Breast epithelium (tissue), 4 donors: Measurements from ENCODE around the gene GPC6. TPM values are rescaled to one million over a fixed set of nuclear protein-coding genes. Genes with fewer than 3 reads are reported as not detected.

Experiments used
- DNase-seq, 2 donors: peaks; one replicate each; pipeline ENCODE4 v3.0.0-alpha.2; 2019; ENCODE audit warnings: low spot score in 2 of 2
- H3K27ac ChIP-seq, 2 donors: fragments of 200-600 bp; sonication (generic) in 1 of 2; one replicate each; pipeline ENCODE4 v1.5.1; 2016 to 2019; ENCODE audit warnings: mild to moderate bottlenecking in 1 of 2
- H3K27me3 ChIP-seq, 2 donors: fragments of 200-600 bp; sonication (generic) in 1 of 2; one replicate each; pipeline versions ENCODE4 v1.5.1 to v1.6.0; 2017 to 2019; ENCODE audit warnings: control low read depth in 1 of 2, mild to moderate bottlenecking in 1 of 2
- H3K36me3 ChIP-seq: fragments of 200-600 bp; one replicate; pipeline ENCODE4 v1.5.1; 2019
- H3K4me1 ChIP-seq, 2 donors: fragments of 200-600 bp; sonication (generic); one replicate each; pipeline ENCODE4 v1.5.1; 2016 to 2019; ENCODE audit warnings: control low read depth in 1 of 2
- H3K4me3 ChIP-seq, 3 donors: fragments of 200-600 bp; sonication (generic); 1 replicate in 2 of 3; 2 replicates in 1 of 3; pipeline ENCODE4 v1.5.1; 2016 to 2019; ENCODE audit warnings: mild to moderate bottlenecking in 3 of 3, moderate library complexity in 2 of 3
- H3K9me3 ChIP-seq, 2 donors: fragments of 200-600 bp; sonication (generic) in 1 of 2; one replicate each; pipeline ENCODE4 v1.5.1; 2016 to 2019; ENCODE audit warnings: control low read depth in 1 of 2
- POLR2A ChIP-seq: fragments of 450-650 bp; IDR thresholded peaks from one replicate; pipeline ENCODE4 v1.6.1; 2016; ENCODE audit warnings: antibody characterized with exemption, mild to moderate bottlenecking, moderate library complexity
- POLR2AphosphoS5 ChIP-seq, 3 donors: sonication (generic); formaldehyde crosslinking; IDR thresholded peaks; one replicate each; pipeline ENCODE4 v1.6.1; 2017; ENCODE audit warnings: antibody characterized with exemption in 3 of 3
- intact Hi-C: fragments of 100-400 bp; cut with DNase I; formaldehyde crosslinking; loops from one replicate; pipeline ENCODE4 v1.15.1; 2023; ENCODE audit warnings: low total_unique reads
- total RNA-seq, 3 donors: library from RNA; depleted of rRNA; stranded (reverse); fragments of >200 nt; gene quantifications; one replicate each; pipeline ENCODE4 v1.1.0, GENCODE V29; 2016
- TF ChIP-seq, protein P1 (sequence below), 3 donors: fragments of 450-650 bp; IDR thresholded peaks; one replicate each; pipeline ENCODE4 v1.5.1; 2016 to 2017; ENCODE audit warnings: antibody characterized with exemption in 3 of 3, mild to moderate bottlenecking in 3 of 3, moderate library complexity in 3 of 3

Gene GPC6
- total RNA-seq, 3 donors from 2014 or later, result 3.5 to 44.0 (median 4.9) TPM

DNA sequence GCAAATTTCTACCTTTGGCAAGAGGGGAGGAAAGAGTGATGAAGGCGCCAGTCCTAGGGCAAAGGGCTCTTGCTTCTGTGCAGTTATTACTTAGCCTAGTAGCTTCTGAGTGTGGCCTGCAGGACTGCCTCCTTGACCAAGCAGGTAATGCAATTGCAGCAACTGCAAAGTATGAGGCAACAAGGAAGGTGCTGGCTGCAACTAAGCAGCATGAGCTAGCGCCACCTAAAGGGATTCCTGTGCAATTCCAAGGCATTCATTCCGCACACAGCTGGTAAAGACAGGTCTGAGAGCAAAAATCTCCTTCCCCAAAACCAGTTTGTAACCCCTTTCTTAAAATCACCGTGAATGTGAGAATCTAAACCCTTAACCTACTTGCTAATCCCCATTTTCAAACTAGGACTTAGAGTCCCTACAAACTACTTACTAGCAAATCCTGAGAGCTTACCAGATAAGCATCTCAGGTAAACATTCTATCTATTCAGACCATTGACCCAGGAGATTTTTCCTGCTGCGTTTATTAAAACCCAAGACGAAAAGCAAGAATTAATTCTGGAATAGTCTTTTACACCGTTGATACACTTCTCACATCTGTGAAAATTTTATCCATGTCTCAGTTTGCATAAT lies 1190.0 kb downstream of the GPC6 start:
- no peak overlapping the region for H3K4me3 ChIP-seq
- peaks cover 0 to 6% of the 10 kb centered on the region in 2 donors for H3K9me3 ChIP-seq
- TF ChIP-seq, protein P1, sequence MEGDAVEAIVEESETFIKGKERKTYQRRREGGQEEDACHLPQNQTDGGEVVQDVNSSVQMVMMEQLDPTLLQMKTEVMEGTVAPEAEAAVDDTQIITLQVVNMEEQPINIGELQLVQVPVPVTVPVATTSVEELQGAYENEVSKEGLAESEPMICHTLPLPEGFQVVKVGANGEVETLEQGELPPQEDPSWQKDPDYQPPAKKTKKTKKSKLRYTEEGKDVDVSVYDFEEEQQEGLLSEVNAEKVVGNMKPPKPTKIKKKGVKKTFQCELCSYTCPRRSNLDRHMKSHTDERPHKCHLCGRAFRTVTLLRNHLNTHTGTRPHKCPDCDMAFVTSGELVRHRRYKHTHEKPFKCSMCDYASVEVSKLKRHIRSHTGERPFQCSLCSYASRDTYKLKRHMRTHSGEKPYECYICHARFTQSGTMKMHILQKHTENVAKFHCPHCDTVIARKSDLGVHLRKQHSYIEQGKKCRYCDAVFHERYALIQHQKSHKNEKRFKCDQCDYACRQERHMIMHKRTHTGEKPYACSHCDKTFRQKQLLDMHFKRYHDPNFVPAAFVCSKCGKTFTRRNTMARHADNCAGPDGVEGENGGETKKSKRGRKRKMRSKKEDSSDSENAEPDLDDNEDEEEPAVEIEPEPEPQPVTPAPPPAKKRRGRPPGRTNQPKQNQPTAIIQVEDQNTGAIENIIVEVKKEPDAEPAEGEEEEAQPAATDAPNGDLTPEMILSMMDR (IDR thresholded peaks at IDR 0.05), result no peak
- no peak for TF ChIP-seq POLR2A
- TF ChIP-seq POLR2AphosphoS5 (IDR thresholded peaks at IDR 0.05), result no peak
- no peaks in the 10 kb centered on the region for H3K36me3 ChIP-seq
- H3K27ac ChIP-seq, result no peak overlapping the region
- peaks cover 0 to 9% of the 10 kb centered on the region in 2 donors for H3K27me3 ChIP-seq
- intact Hi-C loops, result no loop called here
- no peak for DNase-seq
- no peaks in the 10 kb centered on the region for H3K4me1 ChIP-seq

GRCh38 chr13:94417294-94417693 lies 1190.7 kb downstream of the GPC6 start:
- Histone ChIP-seq H3K9me3 (peaks cover 0 to 6% of the 10 kb centered on the region in 2 donors), H3K4me3 (no peak overlapping the region), H3K27me3 (peaks cover 0 to 9% of the 10 kb centered on the region in 2 donors), H3K4me1 (no peaks in the 10 kb centered on the region), H3K36me3 (no peaks in the 10 kb centered on the region), H3K27ac (no peak overlapping the region)
- no peak for DNase-seq
- TF ChIP-seq POLR2A (no peak), POLR2AphosphoS5 (IDR thresholded peaks at IDR 0.05) (no peak)
- TF ChIP-seq, protein P1 (IDR thresholded peaks at IDR 0.05), result no peak
- intact Hi-C loops, result no loop called here

GRCh38 chr13:94419304-94419924 lies 1192.8 kb downstream of the GPC6 start:
- peaks cover 0 to 6% of the 10 kb centered on the region in 2 donors for H3K27me3 ChIP-seq
- no peaks in the 10 kb centered on the region for H3K36me3 ChIP-seq
- peaks cover 0 to 6% of the 10 kb centered on the region in 2 donors for H3K9me3 ChIP-seq
- no peak for DNase-seq
- H3K4me3 ChIP-seq, result no peak overlapping the region
- intact Hi-C loops, result no loop called here
- no peak overlapping the region for H3K27ac ChIP-seq
- TF ChIP-seq POLR2AphosphoS5 (IDR thresholded peaks at IDR 0.05) (no peak), POLR2A (no peak)
- TF ChIP-seq, protein P1 (IDR thresholded peaks at IDR 0.05), result no peak
- H3K4me1 ChIP-seq, result no peaks in the 10 kb centered on the region

DNA sequence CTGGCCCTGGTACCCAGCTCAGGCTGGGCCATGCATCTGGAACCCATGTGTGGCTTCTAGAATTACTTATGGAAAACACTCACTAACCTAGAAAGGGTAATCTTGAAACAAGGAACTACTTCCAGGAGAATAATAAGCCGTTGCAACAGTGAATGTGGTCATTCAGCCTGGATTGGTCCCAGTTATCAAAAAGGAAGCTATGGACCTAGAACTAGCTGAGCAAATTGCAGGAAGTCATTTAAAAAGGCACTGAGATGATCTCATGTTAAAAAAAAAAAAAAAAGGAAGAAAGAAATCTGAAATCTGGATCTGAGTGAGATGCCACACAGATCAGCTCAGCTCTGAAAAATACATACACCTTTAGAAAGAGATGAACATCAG lies 1193.3 kb downstream of the GPC6 start:
- TF ChIP-seq POLR2A (no peak), POLR2AphosphoS5 (IDR thresholded peaks at IDR 0.05) (no peak)
- TF ChIP-seq, protein P1 (IDR thresholded peaks at IDR 0.05), result no peak
- intact Hi-C loops, result no loop called here
- Histone ChIP-seq H3K4me1 (no peaks in the 10 kb centered on the region), H3K4me3 (no peak overlapping the region), H3K27ac (no peak overlapping the region), H3K27me3 (peaks cover 0 to 3% of the 10 kb centered on the region in 2 donors), H3K9me3 (peaks cover 0 to 6% of the 10 kb centered on the region in 2 donors), H3K36me3 (no peaks in the 10 kb centered on the region)
- no peak for DNase-seq

GRCh38 chr13:94427313-94427953 lies 1200.8 kb downstream of the GPC6 start:
- no peak overlapping the region for H3K27ac ChIP-seq
- TF ChIP-seq POLR2A (no peak), POLR2AphosphoS5 (IDR thresholded peaks at IDR 0.05) (no peak)
- TF ChIP-seq, protein P1 (IDR thresholded peaks at IDR 0.05), result no peak
- DNase-seq, result no peak
- no peaks in the 10 kb centered on the region for H3K4me1 ChIP-seq
- H3K4me3 ChIP-seq, result no peak overlapping the region
- H3K27me3 ChIP-seq, result no peaks in the 10 kb centered on the region
- intact Hi-C loops, result no loop called here
- no peaks in the 10 kb centered on the region for H3K9me3 ChIP-seq
- H3K36me3 ChIP-seq, result no peaks in the 10 kb centered on the region
